GM12872 (cell line): Measurements from ENCODE around the gene LPAR1.

Experiments
- TF ChIP-seq, protein P1 (sequence below): IDR thresholded peaks from 3 replicates; pipeline ENCODE4 v1.5.1; 2011; ENCODE audit warnings: low read depth, mild to moderate bottlenecking, low read length, moderate library complexity; ENCODE audit not compliant: insufficient read depth

Gene LPAR1

GRCh38 chr9:110999379-110999778 is 38.9 kb downstream of the LPAR1 start:
- TF ChIP-seq, protein P1, sequence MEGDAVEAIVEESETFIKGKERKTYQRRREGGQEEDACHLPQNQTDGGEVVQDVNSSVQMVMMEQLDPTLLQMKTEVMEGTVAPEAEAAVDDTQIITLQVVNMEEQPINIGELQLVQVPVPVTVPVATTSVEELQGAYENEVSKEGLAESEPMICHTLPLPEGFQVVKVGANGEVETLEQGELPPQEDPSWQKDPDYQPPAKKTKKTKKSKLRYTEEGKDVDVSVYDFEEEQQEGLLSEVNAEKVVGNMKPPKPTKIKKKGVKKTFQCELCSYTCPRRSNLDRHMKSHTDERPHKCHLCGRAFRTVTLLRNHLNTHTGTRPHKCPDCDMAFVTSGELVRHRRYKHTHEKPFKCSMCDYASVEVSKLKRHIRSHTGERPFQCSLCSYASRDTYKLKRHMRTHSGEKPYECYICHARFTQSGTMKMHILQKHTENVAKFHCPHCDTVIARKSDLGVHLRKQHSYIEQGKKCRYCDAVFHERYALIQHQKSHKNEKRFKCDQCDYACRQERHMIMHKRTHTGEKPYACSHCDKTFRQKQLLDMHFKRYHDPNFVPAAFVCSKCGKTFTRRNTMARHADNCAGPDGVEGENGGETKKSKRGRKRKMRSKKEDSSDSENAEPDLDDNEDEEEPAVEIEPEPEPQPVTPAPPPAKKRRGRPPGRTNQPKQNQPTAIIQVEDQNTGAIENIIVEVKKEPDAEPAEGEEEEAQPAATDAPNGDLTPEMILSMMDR = no peak

DNA sequence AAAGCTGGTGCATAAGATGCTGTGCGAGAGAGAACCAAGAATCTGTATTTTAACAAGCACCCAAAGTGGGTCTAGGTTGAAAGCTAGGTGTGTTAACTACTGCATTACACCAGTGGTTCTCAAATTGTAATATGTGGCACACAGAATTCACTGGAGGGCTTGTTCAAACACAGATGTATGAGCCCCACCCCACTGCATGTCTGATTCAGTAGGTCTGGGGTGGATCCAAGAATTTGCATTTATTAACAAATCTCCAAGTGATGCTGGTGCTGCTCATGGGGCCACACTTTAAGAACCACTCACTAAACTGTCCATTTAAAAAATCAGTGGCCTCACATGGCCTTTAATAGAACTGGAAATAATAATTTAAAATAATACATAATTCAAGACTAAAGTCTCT is 40.4 kb downstream of the LPAR1 start:
- TF ChIP-seq, protein P1 = no peak

- TF ChIP-seq, protein P1 = no peak
These were observed 41.6 kb downstream of the LPAR1 start for GRCh38 chr9:110996436-110997220.

DNA sequence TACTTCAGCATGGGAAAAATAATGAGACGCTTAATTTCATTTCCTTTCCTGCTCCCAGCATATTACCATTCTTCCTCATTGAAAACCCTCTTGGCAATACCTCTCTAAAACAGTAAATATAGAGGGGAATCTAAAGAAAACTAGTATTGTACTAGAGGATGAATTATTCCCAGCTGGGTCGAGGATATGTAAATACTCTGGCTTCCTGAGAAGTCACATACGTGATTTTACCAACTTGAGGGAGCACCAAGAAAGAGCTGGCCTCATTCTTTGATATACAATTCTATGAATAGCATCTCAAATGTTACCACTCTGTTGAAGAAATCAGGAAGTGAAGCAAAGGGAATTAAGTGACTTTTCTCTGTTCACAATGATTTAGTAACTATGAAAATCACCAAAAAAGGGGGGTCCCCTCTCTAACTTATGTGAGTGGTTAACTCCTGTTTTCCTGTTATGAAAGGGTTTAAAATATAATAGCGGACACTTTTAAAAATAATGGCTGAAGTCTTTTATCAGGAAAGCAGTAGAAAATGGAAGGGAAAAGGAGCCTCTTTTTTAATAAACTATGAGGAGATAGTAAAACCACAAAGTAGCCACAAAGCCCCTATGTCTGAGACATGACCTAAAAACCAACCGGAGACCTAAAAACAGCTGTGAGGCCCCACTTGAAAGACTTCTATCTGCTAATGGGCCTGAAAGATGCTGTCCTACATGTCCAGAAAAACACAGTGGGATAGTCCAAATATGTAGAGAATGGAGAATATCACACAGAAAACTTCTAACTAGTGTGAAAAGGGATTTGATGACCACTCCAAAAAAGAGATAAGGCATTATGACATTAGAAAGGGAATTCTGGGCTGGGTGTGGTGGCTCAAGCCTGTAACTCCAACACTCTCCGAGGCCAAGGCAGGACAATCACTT is 42.6 kb downstream of the LPAR1 start:
- TF ChIP-seq, protein P1 = no peak

- TF ChIP-seq, protein P1 = no peak
These were observed 43.5 kb downstream of the LPAR1 start for GRCh38 chr9:110994771-110995241.

GRCh38 chr9:110990481-110990880 is 47.8 kb downstream of the LPAR1 start:
- TF ChIP-seq, protein P1 = no peak

DNA sequence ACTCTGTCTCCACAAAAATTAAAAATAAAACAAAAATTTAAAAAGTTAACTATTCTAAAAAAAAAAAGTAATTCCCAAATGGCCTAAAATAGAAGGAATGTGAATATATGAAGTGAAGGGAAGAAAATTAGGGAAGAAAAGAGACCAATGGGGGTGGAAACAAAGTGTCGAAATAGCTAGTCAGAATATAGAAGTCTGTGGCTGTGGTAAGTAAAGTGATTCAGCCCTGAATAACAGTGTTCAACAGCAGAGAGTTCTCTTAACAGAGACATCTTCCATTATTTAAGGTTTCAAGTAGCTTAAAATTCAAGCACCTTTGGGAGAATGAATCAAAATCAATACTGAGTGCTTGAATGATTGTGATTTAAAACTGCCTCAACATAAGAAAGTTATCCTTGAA is 51.7 kb downstream of the LPAR1 start:
- TF ChIP-seq, protein P1 = no peak
